ENCODE measurements around the gene RMI1.

RMI1 gene

DNA sequence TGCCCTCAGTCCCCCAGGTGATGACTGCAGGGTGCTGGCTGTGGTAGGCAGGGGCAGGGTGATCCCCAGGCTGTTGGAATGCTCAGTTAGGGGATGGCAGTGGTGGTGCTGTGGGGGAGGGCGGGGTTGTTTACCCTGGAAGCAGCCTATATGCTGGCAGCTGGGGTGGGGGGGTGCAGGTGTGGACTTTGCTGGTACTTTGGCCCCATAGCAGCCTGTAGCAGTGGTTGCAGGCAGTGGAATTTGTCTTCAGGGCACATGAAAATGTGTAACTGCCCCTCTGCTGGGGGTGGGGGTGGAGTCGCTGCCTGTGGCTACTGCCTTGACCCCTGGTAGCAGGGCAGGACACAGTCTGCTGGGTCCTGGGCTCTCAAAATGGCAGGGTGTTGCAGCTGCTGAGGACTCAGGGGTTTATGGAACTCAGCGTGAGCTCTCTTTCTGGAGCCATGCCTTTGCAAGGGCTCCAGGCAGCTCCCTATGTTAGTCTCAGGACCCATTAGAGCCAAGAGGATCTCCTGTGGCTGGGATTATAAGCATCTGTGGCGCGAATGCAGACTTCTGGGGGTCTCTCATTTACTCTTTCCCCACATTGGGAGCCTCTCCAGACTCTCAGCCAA, 65.0 kb downstream of the RMI1 start:
- TF ChIP-seq, protein P1, sequence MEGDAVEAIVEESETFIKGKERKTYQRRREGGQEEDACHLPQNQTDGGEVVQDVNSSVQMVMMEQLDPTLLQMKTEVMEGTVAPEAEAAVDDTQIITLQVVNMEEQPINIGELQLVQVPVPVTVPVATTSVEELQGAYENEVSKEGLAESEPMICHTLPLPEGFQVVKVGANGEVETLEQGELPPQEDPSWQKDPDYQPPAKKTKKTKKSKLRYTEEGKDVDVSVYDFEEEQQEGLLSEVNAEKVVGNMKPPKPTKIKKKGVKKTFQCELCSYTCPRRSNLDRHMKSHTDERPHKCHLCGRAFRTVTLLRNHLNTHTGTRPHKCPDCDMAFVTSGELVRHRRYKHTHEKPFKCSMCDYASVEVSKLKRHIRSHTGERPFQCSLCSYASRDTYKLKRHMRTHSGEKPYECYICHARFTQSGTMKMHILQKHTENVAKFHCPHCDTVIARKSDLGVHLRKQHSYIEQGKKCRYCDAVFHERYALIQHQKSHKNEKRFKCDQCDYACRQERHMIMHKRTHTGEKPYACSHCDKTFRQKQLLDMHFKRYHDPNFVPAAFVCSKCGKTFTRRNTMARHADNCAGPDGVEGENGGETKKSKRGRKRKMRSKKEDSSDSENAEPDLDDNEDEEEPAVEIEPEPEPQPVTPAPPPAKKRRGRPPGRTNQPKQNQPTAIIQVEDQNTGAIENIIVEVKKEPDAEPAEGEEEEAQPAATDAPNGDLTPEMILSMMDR (IDR thresholded peaks at IDR 0.05; ENCODE audit: low read depth, low read length, missing control alignments): no peak
- DNase-seq (ENCODE audit: low read depth): no peak
- H3K4me3 ChIP-seq (ENCODE audit: low read depth, low read length): no peak overlapping the region

All from GM12864 (cell line).